Neuronal stem cell (in vitro differentiated cells): ENCODE results near the gene C1QTNF1.

Experiments
- DNase-seq: peaks from one replicate; pipeline ENCODE4 v3.0.0-alpha.2; 2013; ENCODE audit warnings: low spot score
- H2AFZ ChIP-seq: one replicate; pipeline ENCODE4 v1.6.1; 2013; ENCODE audit warnings: mild to moderate bottlenecking, low read length, inconsistent platforms
- H2AK5ac ChIP-seq: 2 replicates; pipeline ENCODE4 v1.6.1; 2013; ENCODE audit warnings: low read depth, mild to moderate bottlenecking, inconsistent platforms, low read length, moderate library complexity, mixed read lengths
- H2BK120ac ChIP-seq: 2 replicates; pipeline ENCODE4 v1.6.1; 2013; ENCODE audit warnings: low read depth, mild to moderate bottlenecking, inconsistent platforms, low read length, moderate library complexity, mixed read lengths
- H2BK12ac ChIP-seq: one replicate; pipeline ENCODE4 v1.6.1; 2013; ENCODE audit warnings: low read length, inconsistent platforms
- H2BK15ac ChIP-seq: 2 replicates; pipeline ENCODE4 v1.6.1; 2013; ENCODE audit warnings: mild to moderate bottlenecking, low read length, inconsistent platforms, mixed read lengths
- H2BK5ac ChIP-seq: one replicate; pipeline ENCODE4 v1.6.1; 2013; ENCODE audit warnings: inconsistent platforms, mild to moderate bottlenecking, low read length, moderate library complexity
- H3K14ac ChIP-seq: one replicate; pipeline ENCODE4 v1.6.1; 2013; ENCODE audit warnings: low read length, inconsistent platforms
- H3K18ac ChIP-seq: 2 replicates; pipeline ENCODE4 v1.6.1; 2013; ENCODE audit warnings: low read length, inconsistent platforms
- H3K23ac ChIP-seq: 2 replicates; pipeline ENCODE4 v1.6.1; 2013; ENCODE audit warnings: low read depth, mild to moderate bottlenecking, mixed read lengths, low read length, inconsistent platforms; ENCODE audit not compliant: poor library complexity
- H3K27ac ChIP-seq: replicated peaks from 3 replicates; pipeline ENCODE4 v1.5.1; 2013; ENCODE audit warnings: low read length, inconsistent platforms
- H3K27me3 ChIP-seq, 3 experiments: 2 replicates each; pipeline ENCODE4 v1.6.1; 2013; ENCODE audit warnings: low read length in 3 of 3, mild to moderate bottlenecking in 2 of 3, inconsistent platforms in 1 of 3, low read depth in 1 of 3, mixed read lengths in 1 of 3, moderate library complexity in 1 of 3; ENCODE audit not compliant: control insufficient read depth in 3 of 3, insufficient read depth in 3 of 3
- H3K36me3 ChIP-seq, 2 donors: replicated peaks in 1 of 2; 2 replicates each; pipeline ENCODE4 v1.6.1; 2013; ENCODE audit warnings: low read length in 2 of 2; ENCODE audit not compliant: control insufficient read depth in 2 of 2, insufficient read depth in 2 of 2
- H3K4ac ChIP-seq: 2 replicates; pipeline ENCODE4 v1.6.1; 2013; ENCODE audit warnings: inconsistent platforms, mild to moderate bottlenecking, low read length, moderate library complexity
- H3K4me1 ChIP-seq, 2 donors: 1 replicate in 1 of 2; 2 replicates in 1 of 2; pipeline ENCODE4 v1.6.1; 2013; ENCODE audit warnings: low read length in 2 of 2, low read depth in 1 of 2; ENCODE audit not compliant: control insufficient read depth in 2 of 2, insufficient read depth in 1 of 2
- H3K4me2 ChIP-seq: one replicate; pipeline ENCODE4 v1.6.1; 2013; ENCODE audit warnings: mild to moderate bottlenecking, low read length, inconsistent platforms; ENCODE audit not compliant: insufficient read depth, poor library complexity, severe bottlenecking
- H3K4me3 ChIP-seq, 2 donors: 2 replicates each; pipeline ENCODE4 v1.5.1; 2013; ENCODE audit warnings: low read length in 2 of 2, mild to moderate bottlenecking in 2 of 2, inconsistent platforms in 1 of 2, moderate library complexity in 1 of 2
- H3K79me1 ChIP-seq: one replicate; pipeline ENCODE4 v1.6.1; 2013; ENCODE audit warnings: low read depth, mild to moderate bottlenecking, inconsistent platforms, low read length, moderate library complexity
- H3K9ac ChIP-seq: one replicate; pipeline ENCODE4 v1.6.1; 2013; ENCODE audit warnings: mild to moderate bottlenecking, low read depth, low read length, inconsistent platforms; ENCODE audit not compliant: poor library complexity
- H3K9me3 ChIP-seq, 2 donors: replicated peaks in 1 of 2; 2 replicates each; pipeline versions ENCODE3 to v1.6.1; 2013; ENCODE audit warnings: low read length in 2 of 2, mild to moderate bottlenecking in 2 of 2, inconsistent platforms in 1 of 2, low read depth in 1 of 2, mixed read lengths in 1 of 2, moderate library complexity in 1 of 2; ENCODE audit not compliant: control insufficient read depth in 2 of 2, insufficient read depth in 1 of 2
- H4K8ac ChIP-seq: one replicate; pipeline ENCODE4 v1.6.1; 2013; ENCODE audit warnings: low read depth, mild to moderate bottlenecking, inconsistent platforms, low read length, moderate library complexity
- H4K91ac ChIP-seq: one replicate; pipeline ENCODE4 v1.6.1; 2013; ENCODE audit warnings: low read length, low read depth, mild to moderate bottlenecking, inconsistent platforms; ENCODE audit not compliant: poor library complexity
- WGBS, 2 donors: extraction: QIAGEN DNeasy Blood & Tissue Kit; methylation state at CpG; one replicate each; pipeline ENCODE4 v1.1.7; 2013; ENCODE audit warnings: missing lambda C conversion rate in 2 of 2, mixed read lengths in 1 of 2; ENCODE audit not compliant: insufficient read length in 2 of 2, insufficient replicate concordance in 1 of 2; ENCODE audit errors: extremely low coverage in 2 of 2; 5-methylcytosine and 5-hydroxymethylcytosine counted together

C1QTNF1 gene

GRCh38 chr17:79054200-79054960, 30.4 kb downstream of the C1QTNF1 start:
- no peak overlapping the region for H3K27ac ChIP-seq
- no CpG with 5 or more reads among the region's 2 CpGs for WGBS, 2 donors
- no peak overlapping the region for H4K8ac ChIP-seq
- DNase-seq = no peak
- H3K14ac ChIP-seq = no peak overlapping the region
- H2BK5ac ChIP-seq = no peak overlapping the region
- peaks cover 0 to 1% of the 10 kb centered on the region in 2 donors for H3K36me3 ChIP-seq
- H3K9ac ChIP-seq = no peak overlapping the region
- H3K23ac ChIP-seq = no peak overlapping the region
- peaks cover 0 to 2% (median 0%) of the 10 kb centered on the region in 3 experiments for H3K27me3 ChIP-seq
- peaks cover 5 to 13% of the 10 kb centered on the region in 2 donors for H3K9me3 ChIP-seq
- H2BK120ac ChIP-seq = no peak overlapping the region
- no peak overlapping the region for H3K4me3 ChIP-seq
- no peak overlapping the region for H3K4ac ChIP-seq
- H3K4me2 ChIP-seq = no peak overlapping the region
- H4K91ac ChIP-seq = no peak overlapping the region
- no peak overlapping the region for H2BK12ac ChIP-seq
- H3K18ac ChIP-seq = no peak overlapping the region
- H2BK15ac ChIP-seq = no peak overlapping the region
- H3K79me1 ChIP-seq = no peaks in the 10 kb centered on the region
- H2AFZ ChIP-seq = no peak overlapping the region
- H2AK5ac ChIP-seq = no peak overlapping the region
- H3K4me1 ChIP-seq = no peaks in the 10 kb centered on the region

GRCh38 chr17:79055197-79055596, 31.2 kb downstream of the C1QTNF1 start:
- H2BK12ac ChIP-seq = no peak overlapping the region
- H3K9me3 ChIP-seq = peaks cover 5 to 13% of the 10 kb centered on the region in 2 donors
- no peak overlapping the region for H2BK15ac ChIP-seq
- H2BK120ac ChIP-seq = no peak overlapping the region
- no peak for DNase-seq
- no peak overlapping the region for H3K18ac ChIP-seq
- H3K4ac ChIP-seq = no peak overlapping the region
- H3K14ac ChIP-seq = no peak overlapping the region
- no peak overlapping the region for H4K91ac ChIP-seq
- H3K79me1 ChIP-seq = no peaks in the 10 kb centered on the region
- peaks cover 0 to 1% of the 10 kb centered on the region in 2 donors for H3K36me3 ChIP-seq
- no peaks in the 10 kb centered on the region for H3K4me1 ChIP-seq
- no peak overlapping the region for H3K4me3 ChIP-seq
- WGBS, 2 donors = no CpG with 5 or more reads among the region's 5 CpGs
- no peak overlapping the region for H4K8ac ChIP-seq
- no peak overlapping the region for H2AFZ ChIP-seq
- H3K27me3 ChIP-seq = no peaks in the 10 kb centered on the region
- H2AK5ac ChIP-seq = no peak overlapping the region
- H3K9ac ChIP-seq = no peak overlapping the region
- no peak overlapping the region for H3K4me2 ChIP-seq
- no peak overlapping the region for H3K23ac ChIP-seq
- H3K27ac ChIP-seq = no peak overlapping the region
- H2BK5ac ChIP-seq = no peak overlapping the region

GRCh38 chr17:79057737-79058385, 33.9 kb downstream of the C1QTNF1 start:
- H3K23ac ChIP-seq = no peak overlapping the region
- H3K27ac ChIP-seq = no peak overlapping the region
- no peak overlapping the region for H4K91ac ChIP-seq
- peaks cover 3 to 10% of the 10 kb centered on the region in 2 donors for H3K9me3 ChIP-seq
- WGBS, 2 donors = no CpG with 5 or more reads among the region's 10 CpGs
- H2AFZ ChIP-seq = no peak overlapping the region
- no peaks in the 10 kb centered on the region for H3K79me1 ChIP-seq
- no peak overlapping the region for H3K4me3 ChIP-seq
- H2AK5ac ChIP-seq = no peak overlapping the region
- DNase-seq = no peak
- peaks cover 0 to 1% of the 10 kb centered on the region in 2 donors for H3K36me3 ChIP-seq
- no peak overlapping the region for H3K9ac ChIP-seq
- no peak overlapping the region for H2BK5ac ChIP-seq
- H3K4me1 ChIP-seq = no peaks in the 10 kb centered on the region
- no peak overlapping the region for H3K14ac ChIP-seq
- no peak overlapping the region for H3K4ac ChIP-seq
- no peak overlapping the region for H4K8ac ChIP-seq
- no peaks in the 10 kb centered on the region for H3K27me3 ChIP-seq
- no peak overlapping the region for H2BK120ac ChIP-seq
- H3K4me2 ChIP-seq = no peak overlapping the region
- no peak overlapping the region for H2BK15ac ChIP-seq
- no peak overlapping the region for H3K18ac ChIP-seq
- H2BK12ac ChIP-seq = no peak overlapping the region

GRCh38 chr17:79062691-79063090, 38.7 kb downstream of the C1QTNF1 start:
- Histone ChIP-seq H2BK12ac (no peak overlapping the region), H3K9ac (no peak overlapping the region)
- no CpG with 5 or more reads among the region's 7 CpGs for WGBS, 2 donors

More at GRCh38 chr17:79062691-79063090, 38.7 kb downstream of the C1QTNF1 start:
- no peak overlapping the region for H2BK5ac ChIP-seq
- no peak overlapping the region for H2AK5ac ChIP-seq
- peaks cover 0 to 4% of the 10 kb centered on the region in 2 donors for H3K9me3 ChIP-seq
- H3K79me1 ChIP-seq = no peaks in the 10 kb centered on the region
- no peaks in the 10 kb centered on the region for H3K36me3 ChIP-seq
- H4K8ac ChIP-seq = no peak overlapping the region
- no peak overlapping the region for H2BK15ac ChIP-seq
- no peak overlapping the region for H4K91ac ChIP-seq
- peaks cover 0 to 8% (median 0%) of the 10 kb centered on the region in 3 experiments for H3K27me3 ChIP-seq
- no peak overlapping the region for H3K4me2 ChIP-seq
- H3K18ac ChIP-seq = no peak overlapping the region
- H2BK120ac ChIP-seq = no peak overlapping the region
- no peak overlapping the region for H3K4me3 ChIP-seq
- no peak overlapping the region for H3K27ac ChIP-seq
- no peak overlapping the region for H3K4ac ChIP-seq
- H2AFZ ChIP-seq = no peak overlapping the region
- no peak for DNase-seq
- H3K23ac ChIP-seq = no peak overlapping the region
- no peaks in the 10 kb centered on the region for H3K4me1 ChIP-seq
- H3K14ac ChIP-seq = no peak overlapping the region
